H9 (cell line): ENCODE data around the gene OTOGL. TPM values are rescaled to one million over a fixed set of nuclear protein-coding genes. Genes with fewer than 3 reads are reported as not detected.

Source experiments
- DNase-seq: peaks from one replicate; pipeline ENCODE4 v3.0.0-alpha.2; 2017
- H2AFZ ChIP-seq: one replicate; pipeline ENCODE4 v1.6.1; 2013; ENCODE audit warnings: mild to moderate bottlenecking, low read length, control low read depth, moderate library complexity
- H2AK5ac ChIP-seq: 2 replicates; pipeline ENCODE4 v1.6.1; 2013; ENCODE audit warnings: low read length, control low read depth, mixed read lengths; ENCODE audit not compliant: insufficient read length
- H2BK120ac ChIP-seq: one replicate; pipeline ENCODE4 v1.6.1; 2013; ENCODE audit warnings: low read depth, mild to moderate bottlenecking, low read length, control low read depth, inconsistent platforms; ENCODE audit not compliant: poor library complexity, severe bottlenecking
- H2BK12ac ChIP-seq: 2 replicates; pipeline ENCODE4 v1.6.1; 2013; ENCODE audit warnings: low read length, control low read depth, mixed read lengths, low read depth; ENCODE audit not compliant: insufficient read length
- H2BK15ac ChIP-seq: 2 replicates; pipeline ENCODE4 v1.6.1; 2013; ENCODE audit warnings: low read depth, low read length, control low read depth
- H2BK20ac ChIP-seq: one replicate; pipeline ENCODE4 v1.6.1; 2013; ENCODE audit warnings: low read depth, mild to moderate bottlenecking, low read length, control low read depth, inconsistent platforms; ENCODE audit not compliant: poor library complexity, severe bottlenecking
- H2BK5ac ChIP-seq: 2 replicates; pipeline ENCODE4 v1.6.1; 2013; ENCODE audit warnings: low read length, control low read depth, mixed read lengths; ENCODE audit not compliant: insufficient read length
- H3K14ac ChIP-seq: 2 replicates; pipeline ENCODE4 v1.6.1; 2013; ENCODE audit warnings: low read length, control low read depth; ENCODE audit not compliant: insufficient read depth
- H3K18ac ChIP-seq: 2 replicates; pipeline ENCODE4 v1.6.1; 2013; ENCODE audit warnings: low read depth, mild to moderate bottlenecking, mixed read lengths, low read length, control low read depth; ENCODE audit not compliant: insufficient read length
- H3K23ac ChIP-seq: 2 replicates; pipeline ENCODE4 v1.6.1; 2013; ENCODE audit warnings: low read length, control low read depth, mixed read lengths, low read depth; ENCODE audit not compliant: insufficient read length
- H3K23me2 ChIP-seq: 2 replicates; pipeline ENCODE4 v1.6.1; 2013; ENCODE audit warnings: low read depth, mild to moderate bottlenecking, mixed read lengths, low read length, control low read depth; ENCODE audit not compliant: insufficient read length, poor library complexity, severe bottlenecking
- H3K27ac ChIP-seq: 2 replicates; pipeline ENCODE4 v1.5.1; 2013; ENCODE audit warnings: low read length, control low read depth, mixed read lengths, low read depth; ENCODE audit not compliant: insufficient read length
- H3K27me3 ChIP-seq: 2 replicates; pipeline ENCODE4 v1.6.1; 2013; ENCODE audit warnings: low read length, control low read depth, inconsistent platforms; ENCODE audit not compliant: insufficient read depth
- H3K4ac ChIP-seq: 2 replicates; pipeline ENCODE4 v1.6.1; 2013; ENCODE audit warnings: low read depth, mild to moderate bottlenecking, control low read depth, inconsistent platforms, low read length, moderate library complexity
- H3K4me1 ChIP-seq: 2 replicates; pipeline ENCODE4 v1.6.1; 2013; ENCODE audit warnings: low read length, control low read depth, inconsistent platforms; ENCODE audit not compliant: insufficient read depth
- H3K4me2 ChIP-seq: 2 replicates; pipeline ENCODE4 v1.6.1; 2013; ENCODE audit warnings: low read length, control low read depth, mixed read lengths; ENCODE audit not compliant: insufficient read length, insufficient read depth
- H3K56ac ChIP-seq: 2 replicates; pipeline ENCODE4 v1.6.1; 2013; ENCODE audit warnings: low read depth, mild to moderate bottlenecking, mixed read lengths, low read length, control low read depth; ENCODE audit not compliant: insufficient read length
- H3K79me1 ChIP-seq: 2 replicates; pipeline ENCODE4 v1.6.1; 2013; ENCODE audit warnings: low read depth, mild to moderate bottlenecking, moderate library complexity, low read length, control low read depth, inconsistent platforms; ENCODE audit not compliant: insufficient read depth, poor library complexity, severe bottlenecking
- H3K79me2 ChIP-seq: 2 replicates; pipeline ENCODE4 v1.6.1; 2013; ENCODE audit warnings: low read length, control low read depth, inconsistent platforms; ENCODE audit not compliant: insufficient read depth
- H3K9ac ChIP-seq: 2 replicates; pipeline ENCODE4 v1.6.1; 2013; ENCODE audit warnings: low read length, control low read depth, mixed read lengths; ENCODE audit not compliant: insufficient read length; ENCODE audit errors: extremely low read depth
- H3K9me3 ChIP-seq: one replicate; pipeline ENCODE4 v1.6.1; 2013; ENCODE audit warnings: low read depth, low read length, inconsistent platforms; ENCODE audit not compliant: control insufficient read depth
- H3T11ph ChIP-seq: one replicate; pipeline ENCODE4 v1.6.1; 2013; ENCODE audit warnings: mild to moderate bottlenecking, low read length, control low read depth, inconsistent platforms
- H4K20me1 ChIP-seq: one replicate; pipeline ENCODE4 v1.6.1; 2013; ENCODE audit not compliant: control insufficient read depth, insufficient read length, insufficient read depth
- H4K5ac ChIP-seq: 2 replicates; pipeline ENCODE4 v1.6.1; 2013; ENCODE audit warnings: low read depth, mild to moderate bottlenecking, mixed read lengths, low read length, control low read depth; ENCODE audit not compliant: insufficient read length
- H4K8ac ChIP-seq: replicated peaks from 2 replicates; pipeline ENCODE4 v1.6.1; 2013; ENCODE audit warnings: low read length, control low read depth, mixed read lengths, low read depth; ENCODE audit not compliant: insufficient read length
- H4K91ac ChIP-seq: 2 replicates; pipeline ENCODE4 v1.6.1; 2013; ENCODE audit warnings: low read depth, mild to moderate bottlenecking, moderate library complexity, mixed read lengths, low read length, control low read depth; ENCODE audit not compliant: insufficient read length
- H3K27ac Mint-ChIP-seq, 3 experiments: 2 replicates in 2 of 3; 3 replicates in 1 of 3; pipeline ENCODE4 v1.8.0; 2020 to 2021; ENCODE audit warnings: mixed read lengths in 3 of 3, mild to moderate bottlenecking in 1 of 3, moderate library complexity in 1 of 3
- H3K27me3 Mint-ChIP-seq: 2 replicates; pipeline ENCODE4 v1.8.0; 2021; ENCODE audit warnings: low read depth, mild to moderate bottlenecking, moderate library complexity, mixed read lengths
- H3K36me3 Mint-ChIP-seq, 3 experiments: 2 replicates in 2 of 3; 3 replicates in 1 of 3; pipeline ENCODE4 v1.8.0; 2020 to 2021; ENCODE audit warnings: low read depth in 3 of 3, mixed read lengths in 3 of 3; ENCODE audit not compliant: insufficient read depth in 1 of 3
- H3K4me1 Mint-ChIP-seq, 2 experiments: 2 replicates each; pipeline ENCODE4 v1.8.0; 2020; ENCODE audit warnings: mixed read lengths in 2 of 2
- H3K4me3 Mint-ChIP-seq, 2 experiments: 2 replicates in 1 of 2; 3 replicates in 1 of 2; pipeline ENCODE4 v1.8.0; 2020 to 2021; ENCODE audit warnings: mild to moderate bottlenecking in 2 of 2, mixed read lengths in 2 of 2, moderate library complexity in 1 of 2
- H3K9me3 Mint-ChIP-seq, 2 experiments: 2 replicates in 1 of 2; 3 replicates in 1 of 2; pipeline ENCODE4 v1.8.0; 2020; ENCODE audit warnings: mild to moderate bottlenecking in 2 of 2, mixed read lengths in 2 of 2, moderate library complexity in 1 of 2
- CTCF ChIP-seq: fragments of 200-600 bp; sonication (generic); conservative IDR thresholded peaks from 3 replicates; pipeline ENCODE4 v1.8.0; 2021; ENCODE audit warnings: antibody characterized with exemption, mild to moderate bottlenecking
- WGBS: extraction: QIAGEN DNeasy Blood & Tissue Kit; methylation state at CpG from one replicate; pipeline ENCODE4 v1.1.7; 2013; ENCODE audit warnings: missing lambda C conversion rate, low lambda C conversion rate, mixed read lengths; ENCODE audit not compliant: insufficient read length; ENCODE audit errors: extremely low coverage; 5-methylcytosine and 5-hydroxymethylcytosine counted together
- total RNA-seq: library from RNA; stranded (reverse); gene quantifications from 2 replicates; pipeline ENCODE4 v1.2.1, GENCODE V29; 2021

The OTOGL gene
- total RNA-seq, 1 experiment from 2014 or later = 0.11 TPM

GRCh38 chr12:80321653-80322052 is 222.3 kb downstream of the OTOGL start:
- H3K9me3 Mint-ChIP-seq = no peaks in the 10 kb centered on the region
- Histone ChIP-seq H2BK15ac (no peak overlapping the region), H3K79me1 (no peaks in the 10 kb centered on the region), H2BK120ac (no peak overlapping the region), H3K27ac (no peak overlapping the region), H4K5ac (no peak overlapping the region), H3K4me1 (peaks cover 7% of the 10 kb centered on the region), H3K9ac (no peak overlapping the region), H4K8ac (no peak overlapping the region), H3K56ac (no peak overlapping the region), H3T11ph (no peak overlapping the region), H2BK12ac (no peak overlapping the region), H3K14ac (no peak overlapping the region), H2BK20ac (no peak overlapping the region), H3K18ac (no peak overlapping the region), H4K20me1 (no peaks in the 10 kb centered on the region), H3K23ac (no peak overlapping the region), H2AFZ (no peak overlapping the region), H3K23me2 (no peaks in the 10 kb centered on the region), H3K9me3 (no peaks in the 10 kb centered on the region), H3K4ac (no peak overlapping the region), H2AK5ac (no peak overlapping the region), H3K79me2 (no peaks in the 10 kb centered on the region), H3K4me2 (no peak overlapping the region), H3K27me3 (no peaks in the 10 kb centered on the region), H2BK5ac (no peak overlapping the region), H4K91ac (no peak overlapping the region)
- no peak overlapping the region for H3K4me3 Mint-ChIP-seq
- no peak for TF ChIP-seq CTCF
- peaks cover 41 to 47% of the 10 kb centered on the region in 2 experiments for H3K4me1 Mint-ChIP-seq
- DNase-seq = no peak
- no peak overlapping the region for H3K27ac Mint-ChIP-seq
- H3K36me3 Mint-ChIP-seq = no peaks in the 10 kb centered on the region
- no CpG with 5 or more reads among the region's 2 CpGs for WGBS
- H3K27me3 Mint-ChIP-seq = no peaks in the 10 kb centered on the region
